Measurements from ENCODE around the gene ZBTB1. TPM values are rescaled to one million over a fixed set of nuclear protein-coding genes. Genes with fewer than 3 reads are reported as not detected.

Gene ZBTB1
- total RNA-seq, 1 experiment from 2014 or later, result 24.7 TPM

GRCh38 chr14:64503434-64504309 is 898 bp upstream of the ZBTB1 start, which contains the start of gene ZBTB25 (continued):
- peak; percentile 31; the same call in 1 of the 2 replicates for TF ChIP-seq ELF4 (CRISPR knock-in tag; IDR thresholded peaks at IDR 0.05; ENCODE audit: low read depth)
- TF ChIP-seq GRHL2 (CRISPR knock-in tag; IDR thresholded peaks at IDR 0.05; ENCODE audit: insufficient replicate concordance, severe bottlenecking), result no peak
- TF ChIP-seq SMAD4 (CRISPR knock-in tag; IDR thresholded peaks at IDR 0.05), result peak; percentile 64; the same call in 1 of the 2 replicates
- TF ChIP-seq ZBTB21 (CRISPR knock-in tag; IDR thresholded peaks at IDR 0.05; ENCODE audit: borderline replicate concordance), result 0 out of 2 replicates have a peak, but pooled peaks have one; percentile 73
- TF ChIP-seq TP53 (CRISPR knock-in tag; IDR thresholded peaks at IDR 0.05), result no peak; the same call in 1 of the 2 replicates
- no peak for TF ChIP-seq NR1H2 (CRISPR knock-in tag; IDR thresholded peaks at IDR 0.05)
- TF ChIP-seq ZNF281 (CRISPR knock-in tag; IDR thresholded peaks at IDR 0.05), result no peak
- no peak for TF ChIP-seq ATF6 (CRISPR knock-in tag; IDR thresholded peaks at IDR 0.05)
- TF ChIP-seq CTCF (IDR thresholded peaks at IDR 0.05), result no peak
- no peak for TF ChIP-seq OVOL2 (CRISPR knock-in tag; IDR thresholded peaks at IDR 0.05; ENCODE audit: borderline replicate concordance)
- no peak; the same call in none of the 2 replicates for TF ChIP-seq SMAD3 (CRISPR knock-in tag; IDR thresholded peaks at IDR 0.05; ENCODE audit: borderline replicate concordance)
- TF ChIP-seq USF1 (CRISPR knock-in tag; IDR thresholded peaks at IDR 0.05), result peak; percentile 92

GRCh38 chr14:64504897-64505794 is 576 bp downstream of the ZBTB1 start:
- Mint-ChIP-seq H3K27ac (peak overlapping the region; percentile 89), H3K4me3 (peak overlapping the region; percentile 81), H3K4me1 (peaks cover 62% of the 10 kb centered on the region), H3K27me3 (ENCODE audit: low read depth) (no peaks in the 10 kb centered on the region), H3K36me3 (no peaks in the 10 kb centered on the region), H3K9me3 (no peaks in the 10 kb centered on the region)
- CTCF ChIA-PET, result interaction anchor here (1.2 to 1.8 kb wide), 2 partner anchors 17 to 132 kb away, joined by 3 to 6 read pairs; no protein-coding TSS in a partner anchor
- peak; percentile 36 for ATAC-seq
- TF ChIP-seq JUN (CRISPR knock-in tag; IDR thresholded peaks at IDR 0.05) (no peak), ERG (CRISPR knock-in tag; IDR thresholded peaks at IDR 0.05) (peak; percentile 65; the same call in 1 of the 2 replicates), E2F5 (CRISPR knock-in tag; IDR thresholded peaks at IDR 0.05) (0 out of 2 replicates have a peak, but pooled peaks have one; percentile 21), USF2 (CRISPR knock-in tag; IDR thresholded peaks at IDR 0.05) (0 out of 2 replicates have a peak, but pooled peaks have one; percentile 4), CREM (CRISPR knock-in tag; IDR thresholded peaks at IDR 0.05) (0 out of 2 replicates have a peak, but pooled peaks have one; percentile 26), ELF4 (CRISPR knock-in tag; IDR thresholded peaks at IDR 0.05; ENCODE audit: low read depth) (0 out of 2 replicates have a peak, but pooled peaks have one; percentile 13), ZBTB43 (CRISPR knock-in tag; IDR thresholded peaks at IDR 0.05) (no peak)
- DNase-seq (ENCODE audit: low spot score), result peak; percentile 83
- POLR2A ChIA-PET, result interaction anchor here (0.5 to 2.8 kb wide), 18 partner anchors 10 to 464 kb away, joined by 3 to 14 read pairs (median 4); partner anchors contain the start of genes HSPA2 and MTHFD1
